GM12873 (cell line): ENCODE results near the gene GRIK2.

Experiments
- TF ChIP-seq, protein P1 (sequence below): IDR thresholded peaks from 2 replicates; pipeline ENCODE4 v1.5.1; 2012; ENCODE audit warnings: low read depth, mild to moderate bottlenecking, moderate library complexity, low read length, control low read depth; ENCODE audit not compliant: insufficient read depth; ENCODE audit errors: missing control alignments

Gene GRIK2

DNA sequence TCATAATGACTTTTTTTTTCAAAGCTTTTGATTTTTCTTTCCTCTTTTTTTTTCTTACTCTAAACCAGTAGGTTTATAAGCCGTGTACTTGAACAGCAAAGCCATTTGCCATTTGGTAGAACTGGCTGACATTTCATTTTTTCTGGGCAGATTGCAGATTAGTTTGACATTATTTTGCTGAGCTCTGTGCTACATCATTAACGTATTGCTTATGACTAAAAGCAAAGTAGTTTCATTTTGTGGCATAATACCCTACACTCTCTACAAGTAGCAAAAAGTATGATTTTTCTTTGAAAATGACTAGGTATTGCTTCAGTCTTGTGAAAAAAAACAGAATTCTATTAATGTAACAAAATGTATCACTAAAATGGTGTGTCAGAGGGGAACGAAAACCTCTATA, 141.3 kb downstream of the GRIK2 start:
- TF ChIP-seq, protein P1, sequence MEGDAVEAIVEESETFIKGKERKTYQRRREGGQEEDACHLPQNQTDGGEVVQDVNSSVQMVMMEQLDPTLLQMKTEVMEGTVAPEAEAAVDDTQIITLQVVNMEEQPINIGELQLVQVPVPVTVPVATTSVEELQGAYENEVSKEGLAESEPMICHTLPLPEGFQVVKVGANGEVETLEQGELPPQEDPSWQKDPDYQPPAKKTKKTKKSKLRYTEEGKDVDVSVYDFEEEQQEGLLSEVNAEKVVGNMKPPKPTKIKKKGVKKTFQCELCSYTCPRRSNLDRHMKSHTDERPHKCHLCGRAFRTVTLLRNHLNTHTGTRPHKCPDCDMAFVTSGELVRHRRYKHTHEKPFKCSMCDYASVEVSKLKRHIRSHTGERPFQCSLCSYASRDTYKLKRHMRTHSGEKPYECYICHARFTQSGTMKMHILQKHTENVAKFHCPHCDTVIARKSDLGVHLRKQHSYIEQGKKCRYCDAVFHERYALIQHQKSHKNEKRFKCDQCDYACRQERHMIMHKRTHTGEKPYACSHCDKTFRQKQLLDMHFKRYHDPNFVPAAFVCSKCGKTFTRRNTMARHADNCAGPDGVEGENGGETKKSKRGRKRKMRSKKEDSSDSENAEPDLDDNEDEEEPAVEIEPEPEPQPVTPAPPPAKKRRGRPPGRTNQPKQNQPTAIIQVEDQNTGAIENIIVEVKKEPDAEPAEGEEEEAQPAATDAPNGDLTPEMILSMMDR = no peak

DNA sequence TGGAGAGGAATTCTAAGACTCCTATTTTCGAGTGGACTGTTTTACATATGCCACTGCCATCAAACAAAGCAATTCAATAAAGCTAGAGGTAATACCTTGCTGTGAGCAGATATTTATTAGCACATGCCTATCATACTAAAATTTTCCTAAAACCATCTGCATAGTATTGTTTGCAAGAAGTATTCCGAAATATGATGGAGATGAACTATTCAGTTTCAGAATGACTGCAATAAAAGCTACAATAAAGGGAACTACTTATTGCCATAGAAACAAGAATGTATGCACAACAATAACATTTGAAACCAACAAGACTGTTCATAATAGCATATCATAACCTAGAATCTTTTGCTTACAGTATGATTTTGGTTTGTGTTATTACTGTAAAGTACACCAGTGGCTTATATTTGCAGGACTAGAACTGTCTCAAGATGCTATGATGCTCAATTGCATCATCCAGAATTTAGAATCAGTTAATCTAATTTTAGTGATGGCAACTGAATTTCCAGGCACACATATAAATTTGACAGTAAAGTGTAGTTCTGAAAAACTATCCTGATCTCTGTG, 144.3 kb downstream of the GRIK2 start:
- TF ChIP-seq, protein P1 = no peak

DNA sequence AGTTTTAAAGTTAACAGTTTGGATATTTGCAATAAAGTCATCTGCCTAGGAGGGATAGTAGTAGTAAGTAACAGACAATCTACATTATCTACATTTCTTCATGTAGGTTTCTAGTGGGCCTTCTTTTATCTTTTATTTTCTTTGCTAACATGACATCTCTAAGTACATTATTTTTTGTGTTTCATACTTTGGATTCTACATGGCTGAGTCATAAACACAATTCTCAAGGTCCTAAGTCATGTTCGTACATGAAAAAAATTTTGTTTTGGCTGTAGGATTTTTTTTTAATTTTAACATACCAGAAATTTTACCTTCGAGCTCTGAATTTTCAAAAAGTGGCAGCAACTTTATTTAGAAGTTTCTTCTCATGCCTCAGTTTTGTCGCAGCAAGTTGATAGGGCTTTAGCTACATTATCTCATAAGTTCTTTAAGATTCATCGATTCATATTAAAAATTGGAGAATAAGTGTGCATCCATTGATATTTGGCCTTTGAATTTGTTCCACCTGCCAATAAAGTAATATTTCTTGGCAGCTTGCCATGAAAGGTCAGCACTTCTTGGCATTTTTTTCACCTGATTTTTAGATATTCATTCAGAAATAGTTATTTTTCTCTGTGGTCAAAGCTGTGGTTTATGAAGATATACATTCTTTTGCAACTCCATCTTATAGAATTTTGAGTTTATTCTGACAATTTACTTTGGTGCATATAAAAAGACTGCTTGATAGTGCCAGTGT, 146.2 kb downstream of the GRIK2 start:
- TF ChIP-seq, protein P1 = no peak

DNA sequence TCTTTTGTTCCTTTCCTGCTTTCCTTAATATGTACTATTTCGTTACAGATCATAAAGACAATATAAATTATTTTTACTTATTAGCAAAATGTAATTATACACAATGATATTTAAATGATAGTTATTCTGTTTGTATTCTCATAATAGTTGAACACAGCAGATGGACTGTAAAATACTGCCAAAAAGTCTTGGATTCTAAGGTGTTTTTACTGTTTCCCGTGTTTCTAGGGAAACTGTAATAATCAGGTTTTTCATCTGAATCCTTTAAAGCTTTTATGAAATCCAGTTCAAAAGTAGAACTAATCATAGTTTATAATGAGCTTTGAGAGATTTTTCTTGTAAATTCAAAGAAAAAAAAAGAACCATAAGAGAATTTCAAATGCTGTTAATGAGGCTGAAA, 148.4 kb downstream of the GRIK2 start:
- TF ChIP-seq, protein P1 = no peak

DNA sequence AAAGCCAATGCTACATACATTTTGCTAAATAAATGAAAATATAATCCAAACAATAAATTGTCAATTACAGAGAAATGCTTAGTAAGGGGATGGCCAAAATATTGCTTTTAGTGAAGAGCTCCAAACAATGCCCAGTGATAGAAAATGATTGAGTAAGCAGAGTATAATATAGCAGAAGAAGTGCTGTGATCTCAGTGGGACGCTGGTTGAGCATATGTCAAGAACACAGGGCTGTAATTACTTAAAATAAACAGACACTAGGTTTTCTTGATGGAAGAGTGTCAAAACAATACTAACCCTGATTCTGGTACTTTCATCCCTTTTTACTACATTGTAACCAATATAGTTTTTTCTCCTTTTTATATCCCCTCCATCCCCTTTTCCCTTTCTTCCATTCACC, 150.3 kb downstream of the GRIK2 start:
- TF ChIP-seq, protein P1 = no peak

DNA sequence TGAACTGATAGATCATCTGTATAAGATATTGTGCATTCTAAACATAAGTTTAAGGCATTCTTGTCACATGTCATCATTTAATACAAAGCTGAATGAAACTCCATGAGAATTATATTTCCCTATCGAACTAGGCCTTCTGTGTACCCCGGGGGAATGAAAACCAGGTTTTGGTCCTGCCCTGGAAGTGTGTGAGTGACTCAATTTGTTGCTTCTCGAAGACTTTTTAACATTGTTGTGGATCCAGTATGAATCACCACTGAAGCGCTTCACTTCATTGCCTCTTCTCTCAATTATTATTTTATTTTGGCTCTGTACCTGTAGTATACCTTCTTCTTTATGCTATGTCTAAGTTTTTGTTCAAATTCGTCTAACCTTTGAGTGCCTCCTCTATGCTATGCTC, 150.8 kb downstream of the GRIK2 start:
- TF ChIP-seq, protein P1 = no peak

DNA sequence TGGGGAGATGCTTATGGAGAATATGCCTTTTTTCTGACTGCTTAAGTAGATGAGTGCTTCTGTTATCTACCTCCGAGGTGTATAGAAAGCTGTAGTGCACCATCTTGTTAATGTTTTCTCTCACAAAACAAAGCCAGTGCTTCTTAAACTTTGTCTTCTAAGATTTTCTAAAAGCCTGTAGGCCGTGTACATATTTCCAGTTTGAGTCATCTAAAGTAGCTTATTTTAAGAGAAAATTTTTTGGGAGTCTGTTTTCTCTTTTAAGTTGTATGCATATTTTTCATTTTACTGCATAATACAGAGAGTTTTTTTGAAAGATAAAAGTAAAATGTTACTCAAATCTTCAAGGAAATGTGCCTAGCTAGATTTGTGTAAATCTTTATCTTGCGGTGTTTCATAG, 151.7 kb downstream of the GRIK2 start:
- TF ChIP-seq, protein P1 = no peak
